HG02610 (cell line): ENCODE results near the gene CBLN4.

Experiments
- ATAC-seq: cut with Tn5 transposase; IDR thresholded peaks from one replicate; pipeline ENCODE4 v1.9.1; 2021; ENCODE audit warnings: mild to moderate bottlenecking, moderate library complexity; ENCODE audit not compliant: unreplicated experiment

Gene CBLN4

DNA sequence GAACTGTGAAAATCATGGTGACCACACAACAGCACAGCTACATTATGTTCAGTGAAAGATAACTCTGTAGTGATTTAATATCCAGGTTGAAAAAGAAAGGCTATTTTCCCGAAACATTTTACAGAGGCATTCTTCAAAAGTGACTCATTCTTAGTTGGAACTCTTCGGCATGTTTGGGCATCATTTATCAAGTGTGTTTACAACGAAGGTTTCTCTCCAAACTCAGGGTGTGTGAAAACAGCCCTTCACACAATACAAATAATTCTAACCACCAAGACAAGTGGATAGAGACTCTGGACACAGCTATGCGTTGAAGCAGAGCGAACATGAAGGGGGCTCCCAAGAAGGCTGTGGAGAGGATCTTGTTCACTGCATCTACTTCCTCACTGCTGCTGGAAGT is 57.6 kb downstream of the CBLN4 start:
- no peak for ATAC-seq
